Psoas muscle (tissue), 8 donors: Measurements from ENCODE around the gene NUP50. TPM values are rescaled to one million over a fixed set of nuclear protein-coding genes. Genes with fewer than 3 reads are reported as not detected.

Source experiments
- ATAC-seq, 4 donors: fragments of 200-7000 bp; cut with Tn5 transposase; one replicate each; pipeline ENCODE4 v1.9.1; 2020; ENCODE audit warnings: moderate library complexity in 3 of 4, mild to moderate bottlenecking in 2 of 4
- DNase-seq, 2 donors: peaks; one replicate each; pipeline ENCODE4 v3.0.0-alpha.2; 2020
- H3K27ac ChIP-seq: fragments of 200-600 bp; one replicate; pipeline ENCODE4 v1.8.0; 2022
- H3K27me3 ChIP-seq, 3 donors: fragments of 200-600 bp in 1 of 3; one replicate each; pipeline versions ENCODE4 v1.6.1 to v1.8.0; 2013 to 2022; ENCODE audit warnings: low read length in 2 of 3, mild to moderate bottlenecking in 2 of 3, moderate library complexity in 1 of 3; ENCODE audit not compliant: insufficient read depth in 3 of 3
- H3K36me3 ChIP-seq, 2 donors: fragments of 200-600 bp in 1 of 2; one replicate each; pipeline versions ENCODE4 v1.6.1 to v1.8.0; 2013 to 2022; ENCODE audit warnings: low read depth in 1 of 2, mild to moderate bottlenecking in 1 of 2, moderate library complexity in 1 of 2; ENCODE audit not compliant: insufficient read depth in 1 of 2
- H3K4me1 ChIP-seq: fragments of 200-600 bp; one replicate; pipeline ENCODE4 v1.8.0; 2022
- H3K4me3 ChIP-seq: fragments of 200-600 bp; one replicate; pipeline ENCODE4 v1.8.0; 2022; ENCODE audit warnings: mild to moderate bottlenecking
- H3K9me3 ChIP-seq: fragments of 200-600 bp; one replicate; pipeline ENCODE4 v1.8.0; 2022
- WGBS, 3 donors: extraction: QIAGEN DNeasy Blood & Tissue Kit; methylation state at CpG; one replicate each; pipeline versions ENCODE4 v1.1.6 to v1.1.7; 2013; 5-methylcytosine and 5-hydroxymethylcytosine counted together
- intact Hi-C, 2 donors: fragments of 100-400 bp; cut with DNase I; formaldehyde crosslinking; loops; one replicate each; pipeline versions ENCODE4 v1.11.0 to v1.14.2; 2022
- polyA plus RNA-seq, 3 donors: library from polyadenylated mRNA; stranded (reverse); fragments of 200-250 nt; gene quantifications; one replicate each; pipeline ENCODE4 v1.2.3, GENCODE V29; 2013
- total RNA-seq, 4 donors: library from RNA; stranded (reverse); fragmentation: NEBNext Ultra II Directional in 2 of 4; extraction: Animal tissue kit (Norgen Biotek cat#: 25700) in 2 of 4; gene quantifications; one replicate each; pipeline versions ENCODE4 v1.2.1 to v1.2.4, GENCODE V29; 2021 to 2023
- TF ChIP-seq, protein P1 (sequence below): fragments of 200-600 bp; IDR thresholded peaks from one replicate; pipeline ENCODE4 v1.8.0; 2022; ENCODE audit warnings: antibody characterized with exemption
- donor health status: healthy with polysubstance abuse.
- donor health status: DM: no; HTN: no; CAD: no; lungs with moderate emphysema.
- donor health status: Bipolar disorder and iron deficiency.
- donor health status: healthy.
- donor health status: DM: yes; HTN: yes; CAD: no.
- donor health status: DM: no; HTN: no; CAD: no.
- donor health status: DM: no; HTN: no; CAD: no.
- donor health status: DM: yes; HTN: yes; CAD: no.

The NUP50 gene
- total and polyA plus RNA-seq, 7 donors, result 6.1 to 26.6 (median 20.3) TPM

- H3K9me3 ChIP-seq, result no peaks in the 10 kb centered on the region
- peaks cover 0 to 30% of the 10 kb centered on the region in 2 donors for H3K36me3 ChIP-seq
- H3K4me1 ChIP-seq, result no peaks in the 10 kb centered on the region
- ATAC-seq (no peak), DNase-seq (peak in 1 of 2 donors; percentile 36)
- H3K27ac ChIP-seq, result no peak overlapping the region
- WGBS, 3 donors, result 81 to 90% (median 83%) methylated on average over 24 of the region's 24 CpGs
- TF ChIP-seq, protein P1, sequence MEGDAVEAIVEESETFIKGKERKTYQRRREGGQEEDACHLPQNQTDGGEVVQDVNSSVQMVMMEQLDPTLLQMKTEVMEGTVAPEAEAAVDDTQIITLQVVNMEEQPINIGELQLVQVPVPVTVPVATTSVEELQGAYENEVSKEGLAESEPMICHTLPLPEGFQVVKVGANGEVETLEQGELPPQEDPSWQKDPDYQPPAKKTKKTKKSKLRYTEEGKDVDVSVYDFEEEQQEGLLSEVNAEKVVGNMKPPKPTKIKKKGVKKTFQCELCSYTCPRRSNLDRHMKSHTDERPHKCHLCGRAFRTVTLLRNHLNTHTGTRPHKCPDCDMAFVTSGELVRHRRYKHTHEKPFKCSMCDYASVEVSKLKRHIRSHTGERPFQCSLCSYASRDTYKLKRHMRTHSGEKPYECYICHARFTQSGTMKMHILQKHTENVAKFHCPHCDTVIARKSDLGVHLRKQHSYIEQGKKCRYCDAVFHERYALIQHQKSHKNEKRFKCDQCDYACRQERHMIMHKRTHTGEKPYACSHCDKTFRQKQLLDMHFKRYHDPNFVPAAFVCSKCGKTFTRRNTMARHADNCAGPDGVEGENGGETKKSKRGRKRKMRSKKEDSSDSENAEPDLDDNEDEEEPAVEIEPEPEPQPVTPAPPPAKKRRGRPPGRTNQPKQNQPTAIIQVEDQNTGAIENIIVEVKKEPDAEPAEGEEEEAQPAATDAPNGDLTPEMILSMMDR, result no peak
- H3K4me3 ChIP-seq, result no peak overlapping the region
- no peaks in the 10 kb centered on the region for H3K27me3 ChIP-seq
- intact Hi-C loops, result no loop called here
Observed at GRCh38 chr22:45207981-45208664, 44.4 kb downstream of the NUP50 start.

DNA sequence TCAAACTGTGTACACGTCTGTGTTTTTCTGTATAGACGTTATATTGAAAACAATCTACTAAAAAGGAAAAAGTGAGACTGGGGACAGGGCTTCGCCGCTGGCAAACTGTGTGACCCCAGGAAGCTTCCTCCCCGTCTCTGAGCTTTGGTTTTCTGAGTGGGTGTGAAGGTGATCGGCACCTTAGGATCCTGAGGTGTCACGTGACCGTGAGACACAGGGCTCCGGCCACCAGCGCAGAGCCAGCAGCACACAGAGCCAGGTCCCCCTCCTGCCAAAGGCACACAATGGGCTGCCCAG lies 44.9 kb downstream of the NUP50 start:
- TF ChIP-seq, protein P1, result no peak
- peaks cover 0 to 25% of the 10 kb centered on the region in 2 donors for H3K36me3 ChIP-seq
- WGBS, 3 donors, result 76 to 82% (median 81%) methylated on average over 10 of the region's 10 CpGs

DNA sequence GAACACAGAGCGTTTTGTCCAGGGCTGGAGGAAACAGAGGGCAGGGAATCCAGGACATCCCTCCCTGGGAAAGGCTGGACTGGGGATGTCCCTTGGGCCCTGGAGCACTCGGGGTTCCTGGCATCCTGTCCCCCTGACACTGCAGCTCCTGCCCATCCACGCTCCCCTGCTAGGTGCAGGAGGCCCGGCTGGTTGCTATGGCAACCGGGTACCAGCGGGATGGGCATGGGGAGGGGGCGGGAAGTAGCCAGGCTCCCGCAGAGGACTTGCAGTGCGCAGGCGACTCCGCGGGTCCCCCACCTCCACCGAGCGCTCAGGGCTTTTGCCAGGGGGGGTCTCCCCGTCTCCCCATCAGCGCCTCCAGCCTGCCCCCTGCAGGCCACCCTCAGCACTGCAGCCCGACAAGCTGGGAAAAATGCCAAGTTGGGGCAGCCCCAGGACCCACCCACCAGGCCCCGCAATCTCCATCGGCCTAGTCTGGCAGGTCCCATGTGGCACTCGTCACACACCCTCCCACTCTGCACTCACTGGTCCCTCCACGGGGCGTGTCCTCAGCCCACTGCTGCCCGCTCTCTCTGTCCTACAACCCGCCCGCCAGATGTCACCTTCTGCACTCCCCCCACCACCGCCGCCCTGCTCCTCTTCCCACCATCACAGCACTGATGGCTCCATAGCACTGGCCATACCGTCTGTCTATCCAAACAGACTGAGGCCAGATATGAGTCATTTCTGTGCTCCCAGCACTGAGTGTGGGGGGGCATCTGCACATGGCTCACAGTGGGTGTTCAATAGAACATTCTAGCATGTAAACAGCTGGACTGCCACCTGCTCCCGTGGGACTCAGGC lies 45.5 kb downstream of the NUP50 start:
- ATAC-seq (peak in 2 of 4 donors; percentile 8 to 15), DNase-seq (peak in 1 of 2 donors; percentile 64)
- no peak overlapping the region for H3K4me3 ChIP-seq

More for the DNA sequence above, 44.9 kb downstream of the NUP50 start:
- H3K27me3 ChIP-seq, result no peaks in the 10 kb centered on the region
- H3K4me1 ChIP-seq, result no peaks in the 10 kb centered on the region
- intact Hi-C loops, result no loop called here
- H3K9me3 ChIP-seq, result no peaks in the 10 kb centered on the region
- DNase-seq (no peak), ATAC-seq (no peak)
- no peak overlapping the region for H3K4me3 ChIP-seq
- H3K27ac ChIP-seq, result no peak overlapping the region

GRCh38 chr22:45210174-45210573 lies 46.4 kb downstream of the NUP50 start:
- TF ChIP-seq, protein P1, result no peak
- no peak overlapping the region for H3K4me3 ChIP-seq
- H3K27ac ChIP-seq, result no peak overlapping the region
- H3K27me3 ChIP-seq, result no peaks in the 10 kb centered on the region
- peak in 1 of 2 donors; percentile 30 for DNase-seq
- intact Hi-C loops, result no loop called here
- WGBS, 3 donors, result 92 to 96% (median 94%) methylated on average over 7 of the region's 7 CpGs
- H3K9me3 ChIP-seq, result no peaks in the 10 kb centered on the region
- no peaks in the 10 kb centered on the region for H3K4me1 ChIP-seq
- H3K36me3 ChIP-seq, result peaks cover 0 to 10% of the 10 kb centered on the region in 2 donors
- no peak for ATAC-seq

More for the DNA sequence above, 45.5 kb downstream of the NUP50 start:
- Histone ChIP-seq H3K9me3 (no peaks in the 10 kb centered on the region), H3K27ac (no peak overlapping the region), H3K4me1 (no peaks in the 10 kb centered on the region), H3K27me3 (no peaks in the 10 kb centered on the region), H3K36me3 (peaks cover 0 to 19% of the 10 kb centered on the region in 2 donors)
- intact Hi-C loops, result no loop called here
- WGBS, 3 donors, result 38 to 44% (median 44%) methylated on average over 29 of the region's 29 CpGs
- TF ChIP-seq, protein P1, result peak; percentile 35
